ENCODE measurements around the gene HIVEP1.

Gene HIVEP1

DNA sequence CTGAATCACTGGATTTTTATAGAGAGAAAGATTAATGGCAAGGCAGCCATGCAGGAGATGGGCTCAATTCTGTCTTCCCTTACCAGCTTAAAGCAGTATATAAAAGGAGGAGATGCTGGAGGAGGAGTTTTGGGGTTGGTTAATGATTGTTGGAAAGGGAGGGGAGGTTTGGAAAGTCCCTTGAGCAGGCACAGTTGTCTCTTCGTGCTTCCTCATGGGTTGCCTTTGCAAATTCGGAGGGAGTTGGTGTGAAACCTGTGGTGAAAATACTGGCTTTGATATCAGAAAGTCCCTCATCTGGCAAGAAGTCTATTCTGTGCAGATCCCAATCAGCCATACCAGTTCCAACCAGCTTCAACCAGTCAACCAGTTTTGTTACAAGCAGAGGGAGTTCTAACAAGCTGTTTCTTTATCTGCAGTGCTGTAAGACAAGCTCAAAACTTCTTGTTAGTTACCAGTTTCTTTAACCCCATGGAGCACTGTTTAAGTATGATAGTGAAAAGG is 107.0 kb downstream of the HIVEP1 start:
- DNase-seq, result no peak
- Mint-ChIP-seq H3K4me3 (no peak overlapping the region), H3K27ac (peak overlapping the region; percentile 79), H3K27me3 (ENCODE audit: low read depth, poor library complexity) (peaks cover 7% of the 10 kb centered on the region), H3K9me3 (peaks cover 46% of the 10 kb centered on the region), H3K4me1 (peaks cover 12% of the 10 kb centered on the region), H3K36me3 (ENCODE audit: low read depth) (peaks cover 90% of the 10 kb centered on the region)
- TF ChIP-seq, protein P1, sequence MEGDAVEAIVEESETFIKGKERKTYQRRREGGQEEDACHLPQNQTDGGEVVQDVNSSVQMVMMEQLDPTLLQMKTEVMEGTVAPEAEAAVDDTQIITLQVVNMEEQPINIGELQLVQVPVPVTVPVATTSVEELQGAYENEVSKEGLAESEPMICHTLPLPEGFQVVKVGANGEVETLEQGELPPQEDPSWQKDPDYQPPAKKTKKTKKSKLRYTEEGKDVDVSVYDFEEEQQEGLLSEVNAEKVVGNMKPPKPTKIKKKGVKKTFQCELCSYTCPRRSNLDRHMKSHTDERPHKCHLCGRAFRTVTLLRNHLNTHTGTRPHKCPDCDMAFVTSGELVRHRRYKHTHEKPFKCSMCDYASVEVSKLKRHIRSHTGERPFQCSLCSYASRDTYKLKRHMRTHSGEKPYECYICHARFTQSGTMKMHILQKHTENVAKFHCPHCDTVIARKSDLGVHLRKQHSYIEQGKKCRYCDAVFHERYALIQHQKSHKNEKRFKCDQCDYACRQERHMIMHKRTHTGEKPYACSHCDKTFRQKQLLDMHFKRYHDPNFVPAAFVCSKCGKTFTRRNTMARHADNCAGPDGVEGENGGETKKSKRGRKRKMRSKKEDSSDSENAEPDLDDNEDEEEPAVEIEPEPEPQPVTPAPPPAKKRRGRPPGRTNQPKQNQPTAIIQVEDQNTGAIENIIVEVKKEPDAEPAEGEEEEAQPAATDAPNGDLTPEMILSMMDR (IDR thresholded peaks at IDR 0.05), result no peak

DNA sequence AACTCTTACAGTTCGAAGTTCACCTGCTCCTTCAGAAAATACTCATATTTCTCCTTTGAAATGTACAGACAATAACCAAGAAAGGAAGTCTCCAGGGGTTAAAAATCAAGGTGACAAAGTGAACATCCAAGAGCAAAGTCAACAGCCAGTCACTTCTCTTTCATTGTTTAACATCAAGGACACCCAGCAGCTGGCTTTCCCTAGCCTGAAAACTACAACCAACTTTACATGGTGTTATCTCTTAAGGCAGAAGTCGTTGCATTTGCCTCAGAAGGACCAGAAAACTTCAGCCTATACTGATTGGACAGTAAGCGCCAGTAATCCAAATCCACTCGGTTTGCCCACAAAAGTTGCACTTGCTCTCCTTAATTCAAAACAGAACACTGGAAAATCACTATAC is 113.3 kb downstream of the HIVEP1 start:
- H3K9me3 Mint-ChIP-seq, result peaks cover 23% of the 10 kb centered on the region
- H3K4me1 Mint-ChIP-seq, result no peaks in the 10 kb centered on the region
- TF ChIP-seq, protein P1 (IDR thresholded peaks at IDR 0.05), result no peak
- peaks cover 8% of the 10 kb centered on the region for H3K27me3 Mint-ChIP-seq (ENCODE audit: low read depth, poor library complexity)
- H3K27ac Mint-ChIP-seq, result no peak overlapping the region
- DNase-seq, result no peak
- H3K36me3 Mint-ChIP-seq (ENCODE audit: low read depth), result peaks cover 95% of the 10 kb centered on the region
- H3K4me3 Mint-ChIP-seq, result no peak overlapping the region

DNA sequence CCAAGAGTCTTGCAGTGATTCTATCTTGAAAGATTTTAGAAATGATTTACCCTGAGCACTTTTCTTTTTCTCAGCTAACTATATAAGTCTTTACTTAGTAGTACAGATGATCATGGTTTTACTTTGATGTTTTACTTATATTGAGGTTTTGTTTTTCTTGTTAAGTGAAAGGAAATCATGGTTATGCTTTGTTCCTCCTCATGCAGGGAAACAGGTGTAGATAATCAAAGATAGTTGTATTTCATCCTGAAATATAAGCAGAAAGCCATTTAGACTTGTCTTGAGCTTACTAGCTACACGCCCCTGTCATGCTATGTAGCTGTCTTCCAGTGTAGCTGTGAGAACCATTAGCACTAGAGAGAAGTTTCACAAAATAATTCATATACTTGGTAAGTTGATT is 113.9 kb downstream of the HIVEP1 start:
- DNase-seq, result no peak
- TF ChIP-seq, protein P1 (IDR thresholded peaks at IDR 0.05), result no peak
- H3K27ac Mint-ChIP-seq, result no peak overlapping the region
- peaks cover 8% of the 10 kb centered on the region for H3K27me3 Mint-ChIP-seq (ENCODE audit: low read depth, poor library complexity)
- H3K4me3 Mint-ChIP-seq, result no peak overlapping the region
- no peaks in the 10 kb centered on the region for H3K4me1 Mint-ChIP-seq
- H3K9me3 Mint-ChIP-seq, result peaks cover 17% of the 10 kb centered on the region
- H3K36me3 Mint-ChIP-seq (ENCODE audit: low read depth), result peaks cover 93% of the 10 kb centered on the region

DNA sequence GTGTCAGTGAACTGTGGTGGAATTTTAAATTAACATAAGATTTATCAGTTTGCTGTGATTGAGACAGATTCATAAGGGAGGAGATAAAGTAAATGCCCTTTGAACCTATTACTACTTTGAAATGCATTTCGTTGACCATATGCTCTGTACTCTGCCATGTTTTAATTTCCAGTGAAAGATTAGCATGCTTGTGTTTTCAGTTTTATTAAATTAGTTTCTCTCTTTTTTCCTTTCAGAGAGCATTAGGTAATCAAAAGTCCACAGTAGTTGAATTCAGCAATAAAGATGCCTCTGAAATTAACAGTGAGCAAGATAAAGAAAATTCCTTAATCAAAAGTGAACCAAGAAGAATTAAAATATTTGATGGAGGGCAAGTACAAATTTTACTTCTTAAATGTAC is 117.4 kb downstream of the HIVEP1 start:
- Mint-ChIP-seq H3K27me3 (ENCODE audit: low read depth, poor library complexity) (peaks cover 4% of the 10 kb centered on the region), H3K4me1 (no peaks in the 10 kb centered on the region), H3K4me3 (no peak overlapping the region), H3K9me3 (no peaks in the 10 kb centered on the region), H3K36me3 (ENCODE audit: low read depth) (peaks cover 78% of the 10 kb centered on the region), H3K27ac (no peak overlapping the region)
- DNase-seq, result no peak
- TF ChIP-seq, protein P1 (IDR thresholded peaks at IDR 0.05), result no peak

DNA sequence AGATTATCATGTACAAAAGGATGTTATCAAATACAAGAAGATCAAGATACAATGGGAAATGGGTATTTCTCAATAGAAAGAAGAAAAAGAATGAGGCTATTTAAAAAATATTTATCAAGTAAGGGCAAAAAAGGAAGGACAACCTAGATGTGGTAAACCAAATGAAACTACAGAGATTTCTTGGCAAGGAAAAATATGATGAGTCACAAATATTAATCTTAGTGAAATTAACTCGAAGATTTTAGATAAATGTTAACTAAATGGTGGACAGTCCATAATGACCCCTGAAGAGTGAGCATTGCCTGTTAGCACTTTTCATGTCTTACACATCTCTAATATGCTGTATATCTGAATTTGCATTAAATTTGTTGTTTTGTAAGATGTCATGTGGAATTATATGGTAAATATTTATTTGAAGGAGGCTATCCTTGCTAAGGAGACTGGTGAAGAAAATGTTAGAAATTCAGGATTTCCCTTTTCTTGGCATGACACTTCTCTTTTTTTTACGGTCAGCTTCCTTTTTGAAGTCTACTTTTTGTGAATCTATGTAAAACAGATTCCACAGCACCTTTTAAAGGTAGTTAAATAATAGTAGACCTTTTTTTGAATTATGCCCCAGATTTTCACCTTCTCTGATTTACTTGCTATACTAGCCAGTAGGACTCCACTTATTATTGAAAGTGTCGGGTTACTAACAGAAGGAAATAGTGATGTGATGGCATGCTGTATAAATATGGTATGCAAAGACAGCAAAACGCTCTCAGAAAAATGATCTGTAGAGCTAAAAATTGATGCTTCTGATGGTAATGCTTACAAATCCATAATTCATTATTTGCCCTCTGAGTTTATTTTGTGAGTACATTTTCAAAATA is 120.5 kb downstream of the HIVEP1 start:
- H3K9me3 Mint-ChIP-seq, result peaks cover 5% of the 10 kb centered on the region
- no peak overlapping the region for H3K27ac Mint-ChIP-seq
- H3K36me3 Mint-ChIP-seq (ENCODE audit: low read depth), result peaks cover 82% of the 10 kb centered on the region

More for the DNA sequence above, 120.5 kb downstream of the HIVEP1 start:
- H3K4me1 Mint-ChIP-seq, result no peaks in the 10 kb centered on the region
- peaks cover 4% of the 10 kb centered on the region for H3K27me3 Mint-ChIP-seq (ENCODE audit: low read depth, poor library complexity)
- H3K4me3 Mint-ChIP-seq, result no peak overlapping the region
- DNase-seq, result no peak
- TF ChIP-seq, protein P1 (IDR thresholded peaks at IDR 0.05), result no peak
